Neuronal stem cell (in vitro differentiated cells): ENCODE data around the gene TPK1.
A peak's percentile ranks its signal among the peaks of the same experiment; 100 is the strongest.

Experiments
- DNase-seq: peaks from one replicate; pipeline ENCODE4 v3.0.0-alpha.2; 2013; ENCODE audit warnings: low spot score
- H2AFZ ChIP-seq: one replicate; pipeline ENCODE4 v1.6.1; 2013; ENCODE audit warnings: mild to moderate bottlenecking, low read length, inconsistent platforms
- H2AK5ac ChIP-seq: 2 replicates; pipeline ENCODE4 v1.6.1; 2013; ENCODE audit warnings: low read depth, mild to moderate bottlenecking, inconsistent platforms, low read length, moderate library complexity, mixed read lengths
- H2BK120ac ChIP-seq: 2 replicates; pipeline ENCODE4 v1.6.1; 2013; ENCODE audit warnings: low read depth, mild to moderate bottlenecking, inconsistent platforms, low read length, moderate library complexity, mixed read lengths
- H2BK12ac ChIP-seq: one replicate; pipeline ENCODE4 v1.6.1; 2013; ENCODE audit warnings: low read length, inconsistent platforms
- H2BK15ac ChIP-seq: 2 replicates; pipeline ENCODE4 v1.6.1; 2013; ENCODE audit warnings: mild to moderate bottlenecking, low read length, inconsistent platforms, mixed read lengths
- H2BK5ac ChIP-seq: one replicate; pipeline ENCODE4 v1.6.1; 2013; ENCODE audit warnings: inconsistent platforms, mild to moderate bottlenecking, low read length, moderate library complexity
- H3K14ac ChIP-seq: one replicate; pipeline ENCODE4 v1.6.1; 2013; ENCODE audit warnings: low read length, inconsistent platforms
- H3K18ac ChIP-seq: 2 replicates; pipeline ENCODE4 v1.6.1; 2013; ENCODE audit warnings: low read length, inconsistent platforms
- H3K23ac ChIP-seq: 2 replicates; pipeline ENCODE4 v1.6.1; 2013; ENCODE audit warnings: low read depth, mild to moderate bottlenecking, mixed read lengths, low read length, inconsistent platforms; ENCODE audit not compliant: poor library complexity
- H3K27ac ChIP-seq: replicated peaks from 3 replicates; pipeline ENCODE4 v1.5.1; 2013; ENCODE audit warnings: low read length, inconsistent platforms
- H3K27me3 ChIP-seq, 3 experiments: 2 replicates each; pipeline ENCODE4 v1.6.1; 2013; ENCODE audit warnings: low read length in 3 of 3, mild to moderate bottlenecking in 2 of 3, inconsistent platforms in 1 of 3, low read depth in 1 of 3, mixed read lengths in 1 of 3, moderate library complexity in 1 of 3; ENCODE audit not compliant: control insufficient read depth in 3 of 3, insufficient read depth in 3 of 3
- H3K36me3 ChIP-seq, 2 donors: replicated peaks in 1 of 2; 2 replicates each; pipeline ENCODE4 v1.6.1; 2013; ENCODE audit warnings: low read length in 2 of 2; ENCODE audit not compliant: control insufficient read depth in 2 of 2, insufficient read depth in 2 of 2
- H3K4ac ChIP-seq: 2 replicates; pipeline ENCODE4 v1.6.1; 2013; ENCODE audit warnings: inconsistent platforms, mild to moderate bottlenecking, low read length, moderate library complexity
- H3K4me1 ChIP-seq, 2 donors: 1 replicate in 1 of 2; 2 replicates in 1 of 2; pipeline ENCODE4 v1.6.1; 2013; ENCODE audit warnings: low read length in 2 of 2, low read depth in 1 of 2; ENCODE audit not compliant: control insufficient read depth in 2 of 2, insufficient read depth in 1 of 2
- H3K4me2 ChIP-seq: one replicate; pipeline ENCODE4 v1.6.1; 2013; ENCODE audit warnings: mild to moderate bottlenecking, low read length, inconsistent platforms; ENCODE audit not compliant: insufficient read depth, poor library complexity, severe bottlenecking
- H3K4me3 ChIP-seq, 2 donors: 2 replicates each; pipeline ENCODE4 v1.5.1; 2013; ENCODE audit warnings: low read length in 2 of 2, mild to moderate bottlenecking in 2 of 2, inconsistent platforms in 1 of 2, moderate library complexity in 1 of 2
- H3K79me1 ChIP-seq: one replicate; pipeline ENCODE4 v1.6.1; 2013; ENCODE audit warnings: low read depth, mild to moderate bottlenecking, inconsistent platforms, low read length, moderate library complexity
- H3K9ac ChIP-seq: one replicate; pipeline ENCODE4 v1.6.1; 2013; ENCODE audit warnings: mild to moderate bottlenecking, low read depth, low read length, inconsistent platforms; ENCODE audit not compliant: poor library complexity
- H3K9me3 ChIP-seq, 2 donors: replicated peaks in 1 of 2; 2 replicates each; pipeline versions ENCODE3 to v1.6.1; 2013; ENCODE audit warnings: low read length in 2 of 2, mild to moderate bottlenecking in 2 of 2, inconsistent platforms in 1 of 2, low read depth in 1 of 2, mixed read lengths in 1 of 2, moderate library complexity in 1 of 2; ENCODE audit not compliant: control insufficient read depth in 2 of 2, insufficient read depth in 1 of 2
- H4K8ac ChIP-seq: one replicate; pipeline ENCODE4 v1.6.1; 2013; ENCODE audit warnings: low read depth, mild to moderate bottlenecking, inconsistent platforms, low read length, moderate library complexity
- H4K91ac ChIP-seq: one replicate; pipeline ENCODE4 v1.6.1; 2013; ENCODE audit warnings: low read length, low read depth, mild to moderate bottlenecking, inconsistent platforms; ENCODE audit not compliant: poor library complexity
- WGBS, 2 donors: extraction: QIAGEN DNeasy Blood & Tissue Kit; methylation state at CpG; one replicate each; pipeline ENCODE4 v1.1.7; 2013; ENCODE audit warnings: missing lambda C conversion rate in 2 of 2, mixed read lengths in 1 of 2; ENCODE audit not compliant: insufficient read length in 2 of 2, insufficient replicate concordance in 1 of 2; ENCODE audit errors: extremely low coverage in 2 of 2; 5-methylcytosine and 5-hydroxymethylcytosine counted together

TPK1 gene

DNA sequence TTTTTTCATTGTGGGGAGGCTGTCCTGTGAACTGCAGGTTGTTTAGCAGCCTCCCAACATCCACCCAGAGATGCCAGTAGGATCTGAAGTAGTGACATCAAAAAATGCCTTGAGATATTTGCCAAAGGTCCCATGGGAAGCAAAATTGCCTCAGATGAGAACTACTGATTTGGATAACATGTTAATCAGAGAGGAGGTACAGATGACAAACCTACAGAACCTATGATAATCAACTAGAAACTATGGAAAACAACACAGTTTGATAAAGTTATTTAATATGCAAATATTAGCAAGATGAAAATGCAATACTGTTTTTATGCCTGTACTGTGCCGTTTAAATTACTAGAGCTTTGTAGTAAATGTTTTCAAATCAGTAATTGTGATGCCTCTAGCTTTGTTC lies 341.5 kb downstream of the TPK1 start:
- no CpG with 5 or more reads among the region's 1 CpG for WGBS, 2 donors
- Histone ChIP-seq H3K14ac (no peak overlapping the region), H4K8ac (no peak overlapping the region), H2AK5ac (no peak overlapping the region), H3K79me1 (no peaks in the 10 kb centered on the region), H3K4me2 (no peak overlapping the region), H3K9ac (no peak overlapping the region), H3K27me3 (no peaks in the 10 kb centered on the region), H4K91ac (no peak overlapping the region), H2AFZ (no peak overlapping the region), H2BK15ac (no peak overlapping the region), H3K9me3 (no peaks in the 10 kb centered on the region), H3K23ac (no peak overlapping the region), H2BK120ac (no peak overlapping the region), H2BK12ac (no peak overlapping the region), H3K36me3 (no peaks in the 10 kb centered on the region), H3K4me1 (no peaks in the 10 kb centered on the region), H3K18ac (no peak overlapping the region), H2BK5ac (no peak overlapping the region), H3K4ac (no peak overlapping the region), H3K4me3 (no peak overlapping the region), H3K27ac (no peak overlapping the region)
- no peak for DNase-seq

DNA sequence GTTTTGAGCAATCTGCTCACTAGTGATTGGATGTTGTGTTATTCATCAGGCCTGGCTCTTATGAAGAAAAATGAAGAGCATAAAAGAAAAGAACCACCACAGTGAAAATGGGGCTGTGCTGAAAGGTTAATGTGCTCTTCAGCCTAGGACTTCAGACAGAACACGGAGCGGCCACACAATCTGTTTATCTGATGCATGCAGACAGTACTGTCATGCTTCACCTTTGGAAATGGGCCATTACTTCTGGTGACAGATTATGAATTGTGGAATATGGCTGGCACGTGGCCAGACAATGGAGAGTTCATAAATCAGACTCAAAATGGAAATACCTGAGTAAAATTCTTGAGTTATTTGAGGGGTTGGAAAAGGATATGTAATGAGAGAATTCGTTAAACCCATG lies 346.3 kb downstream of the TPK1 start:
- H3K4me3 ChIP-seq, result no peak overlapping the region
- no peak overlapping the region for H3K27ac ChIP-seq
- no peak overlapping the region for H2AK5ac ChIP-seq
- no peak overlapping the region for H2BK15ac ChIP-seq
- H3K36me3 ChIP-seq, result no peaks in the 10 kb centered on the region
- no peak overlapping the region for H3K9ac ChIP-seq
- H3K79me1 ChIP-seq, result no peaks in the 10 kb centered on the region
- H4K91ac ChIP-seq, result no peak overlapping the region
- no peak overlapping the region for H4K8ac ChIP-seq
- no peak overlapping the region for H2AFZ ChIP-seq
- H3K14ac ChIP-seq, result no peak overlapping the region
- no peaks in the 10 kb centered on the region for H3K27me3 ChIP-seq
- H3K4me1 ChIP-seq, result peaks cover 0 to 1% of the 10 kb centered on the region in 2 donors
- no peak for DNase-seq
- H2BK120ac ChIP-seq, result no peak overlapping the region
- no peak overlapping the region for H3K4ac ChIP-seq
- no peak overlapping the region for H2BK5ac ChIP-seq
- H3K23ac ChIP-seq, result no peak overlapping the region
- no peak overlapping the region for H3K4me2 ChIP-seq
- no peak overlapping the region for H2BK12ac ChIP-seq
- no peak overlapping the region for H3K18ac ChIP-seq
- WGBS, 2 donors, result 100% methylated on average over 1 of the region's 4 CpGs
- H3K9me3 ChIP-seq, result no peaks in the 10 kb centered on the region

GRCh38 chr7:144488977-144489376 lies 346.9 kb downstream of the TPK1 start:
- WGBS, 2 donors, result no CpG with 5 or more reads among the region's 4 CpGs
- no peak overlapping the region for H2BK15ac ChIP-seq
- no peak overlapping the region for H2BK12ac ChIP-seq
- no peak overlapping the region for H2AK5ac ChIP-seq
- no peak overlapping the region for H3K4ac ChIP-seq
- H3K4me1 ChIP-seq, result peaks cover 0 to 1% of the 10 kb centered on the region in 2 donors
- no peaks in the 10 kb centered on the region for H3K36me3 ChIP-seq
- no peak overlapping the region for H2AFZ ChIP-seq
- no peaks in the 10 kb centered on the region for H3K79me1 ChIP-seq
- no peak overlapping the region for H3K4me2 ChIP-seq
- H4K8ac ChIP-seq, result no peak overlapping the region
- no peak overlapping the region for H3K18ac ChIP-seq
- no peak overlapping the region for H4K91ac ChIP-seq
- H3K27me3 ChIP-seq, result no peaks in the 10 kb centered on the region
- H2BK5ac ChIP-seq, result no peak overlapping the region
- no peak overlapping the region for H3K27ac ChIP-seq
- H3K23ac ChIP-seq, result no peak overlapping the region
- H3K14ac ChIP-seq, result no peak overlapping the region
- no peak overlapping the region for H3K9ac ChIP-seq
- H2BK120ac ChIP-seq, result no peak overlapping the region
- H3K9me3 ChIP-seq, result no peaks in the 10 kb centered on the region
- no peak for DNase-seq
- H3K4me3 ChIP-seq, result no peak overlapping the region

DNA sequence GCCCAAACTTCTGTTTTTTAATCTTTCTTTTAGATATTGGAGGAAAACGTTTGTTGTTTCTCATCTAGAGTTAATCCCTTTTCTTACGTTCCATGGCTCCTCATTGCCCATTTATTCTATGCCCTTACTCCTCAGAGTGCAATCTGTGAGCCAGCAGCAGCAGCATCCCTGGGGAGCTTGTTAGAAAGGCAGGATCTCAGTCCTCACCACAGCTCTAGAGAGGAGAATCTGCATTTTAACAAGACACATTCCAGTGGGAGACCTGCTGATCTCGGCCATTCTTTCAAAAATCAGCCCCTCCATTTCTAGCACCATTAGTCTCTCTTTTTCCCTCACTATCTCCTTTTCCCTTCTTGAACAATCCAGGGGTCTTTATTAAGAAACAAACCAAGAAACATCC lies 348.0 kb downstream of the TPK1 start:
- DNase-seq, result peak; percentile 32
- H3K27ac ChIP-seq, result peak overlapping the region; percentile 90
- H2AFZ ChIP-seq, result no peak overlapping the region
- no peaks in the 10 kb centered on the region for H3K9me3 ChIP-seq
- H2AK5ac ChIP-seq, result no peak overlapping the region
- no peaks in the 10 kb centered on the region for H3K36me3 ChIP-seq
- H2BK120ac ChIP-seq, result no peak overlapping the region
- H3K9ac ChIP-seq, result no peak overlapping the region
- H3K4me1 ChIP-seq, result peaks cover 0 to 1% of the 10 kb centered on the region in 2 donors
- no peak overlapping the region for H2BK15ac ChIP-seq
- H3K23ac ChIP-seq, result no peak overlapping the region
- no peaks in the 10 kb centered on the region for H3K27me3 ChIP-seq
- no peak overlapping the region for H3K4me2 ChIP-seq
- no CpG with 5 or more reads among the region's 3 CpGs for WGBS, 2 donors
- no peak overlapping the region for H3K18ac ChIP-seq
- no peak overlapping the region for H3K4ac ChIP-seq
- H3K4me3 ChIP-seq, result no peak overlapping the region
- H4K91ac ChIP-seq, result no peak overlapping the region
- no peak overlapping the region for H2BK12ac ChIP-seq
- no peak overlapping the region for H3K14ac ChIP-seq
- no peaks in the 10 kb centered on the region for H3K79me1 ChIP-seq
- H2BK5ac ChIP-seq, result no peak overlapping the region
- H4K8ac ChIP-seq, result no peak overlapping the region
